PC-3 (cell line): Measurements from ENCODE around the gene FTO.

Experiments
- EZH2 ChIP-seq: fragments of 300-600 bp; sonication (generic); IDR thresholded peaks from one replicate; pipeline ENCODE4 v1.6.1; 2017; ENCODE audit warnings: antibody characterized with exemption, mild to moderate bottlenecking, low read length; ENCODE audit not compliant: unreplicated experiment
- EZH2phosphoT487 ChIP-seq: fragments of 300-600 bp; sonication (generic); IDR thresholded peaks from 2 replicates; pipeline ENCODE4 v1.6.1; 2018; ENCODE audit warnings: mild to moderate bottlenecking, antibody characterized with exemption, low read length, borderline replicate concordance
- TF ChIP-seq, protein P1 (sequence below): fragments of 300-600 bp; sonication (generic); conservative IDR thresholded peaks from 2 replicates; pipeline ENCODE4 v1.5.1; 2017; ENCODE audit warnings: antibody characterized with exemption, low read depth, mild to moderate bottlenecking, low read length

DNA sequence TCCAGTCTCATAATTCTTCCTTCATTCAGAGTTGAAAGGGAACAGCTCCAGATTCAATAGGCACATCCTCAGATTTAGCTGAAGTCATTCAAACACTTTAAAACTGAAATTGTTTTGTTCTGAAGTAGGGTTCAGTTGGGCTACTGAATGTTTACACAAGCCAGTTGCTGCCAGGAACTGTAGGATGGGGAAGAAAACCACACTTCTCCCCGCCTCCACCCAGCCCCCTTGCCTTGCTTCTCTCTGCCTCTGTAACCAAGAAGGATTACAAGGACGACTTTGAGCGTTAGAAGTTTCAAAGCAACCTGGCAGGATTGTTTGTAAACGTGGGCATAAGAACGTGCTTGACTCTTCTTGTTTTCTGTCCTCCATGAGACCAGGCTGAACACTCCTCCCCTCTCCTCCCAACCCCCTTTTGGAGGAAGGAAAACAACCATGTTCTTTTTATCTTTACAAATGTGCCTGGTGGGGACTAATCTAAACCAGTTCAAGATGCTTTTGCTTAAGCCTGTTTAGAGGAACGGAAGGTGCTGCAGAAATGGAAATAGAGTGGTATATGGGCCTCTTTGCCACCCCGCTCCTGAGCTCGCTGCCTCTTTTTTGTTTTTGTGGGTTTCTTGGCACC is 287.9 kb downstream of the FTO start:
- TF ChIP-seq, protein P1, sequence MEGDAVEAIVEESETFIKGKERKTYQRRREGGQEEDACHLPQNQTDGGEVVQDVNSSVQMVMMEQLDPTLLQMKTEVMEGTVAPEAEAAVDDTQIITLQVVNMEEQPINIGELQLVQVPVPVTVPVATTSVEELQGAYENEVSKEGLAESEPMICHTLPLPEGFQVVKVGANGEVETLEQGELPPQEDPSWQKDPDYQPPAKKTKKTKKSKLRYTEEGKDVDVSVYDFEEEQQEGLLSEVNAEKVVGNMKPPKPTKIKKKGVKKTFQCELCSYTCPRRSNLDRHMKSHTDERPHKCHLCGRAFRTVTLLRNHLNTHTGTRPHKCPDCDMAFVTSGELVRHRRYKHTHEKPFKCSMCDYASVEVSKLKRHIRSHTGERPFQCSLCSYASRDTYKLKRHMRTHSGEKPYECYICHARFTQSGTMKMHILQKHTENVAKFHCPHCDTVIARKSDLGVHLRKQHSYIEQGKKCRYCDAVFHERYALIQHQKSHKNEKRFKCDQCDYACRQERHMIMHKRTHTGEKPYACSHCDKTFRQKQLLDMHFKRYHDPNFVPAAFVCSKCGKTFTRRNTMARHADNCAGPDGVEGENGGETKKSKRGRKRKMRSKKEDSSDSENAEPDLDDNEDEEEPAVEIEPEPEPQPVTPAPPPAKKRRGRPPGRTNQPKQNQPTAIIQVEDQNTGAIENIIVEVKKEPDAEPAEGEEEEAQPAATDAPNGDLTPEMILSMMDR, result no peak
- TF ChIP-seq EZH2phosphoT487 (no peak), EZH2 (no peak)
